ENCODE measurements around the gene ETDB.

DNA sequence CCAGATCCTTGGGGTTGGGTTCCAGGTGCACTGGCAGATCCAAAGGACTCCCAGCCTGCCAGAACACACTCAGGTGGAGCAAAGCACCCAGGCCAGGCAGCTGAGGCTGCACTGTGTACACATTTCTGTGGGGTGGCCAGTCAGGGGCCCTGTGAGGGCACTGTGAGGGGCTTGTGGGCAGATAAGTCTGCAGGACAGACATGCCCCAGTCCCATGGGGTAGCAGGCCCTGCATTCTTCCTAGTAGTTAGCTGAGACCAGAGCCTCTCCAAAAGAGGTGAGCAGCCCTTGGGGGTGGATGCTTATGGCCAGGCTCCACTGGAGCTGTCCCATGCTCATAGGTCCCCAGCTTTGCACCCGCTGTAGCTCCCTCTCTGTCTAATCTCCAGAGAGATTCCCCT, 7.6 kb downstream of the ETDB start:
- TF ChIP-seq, protein P1, sequence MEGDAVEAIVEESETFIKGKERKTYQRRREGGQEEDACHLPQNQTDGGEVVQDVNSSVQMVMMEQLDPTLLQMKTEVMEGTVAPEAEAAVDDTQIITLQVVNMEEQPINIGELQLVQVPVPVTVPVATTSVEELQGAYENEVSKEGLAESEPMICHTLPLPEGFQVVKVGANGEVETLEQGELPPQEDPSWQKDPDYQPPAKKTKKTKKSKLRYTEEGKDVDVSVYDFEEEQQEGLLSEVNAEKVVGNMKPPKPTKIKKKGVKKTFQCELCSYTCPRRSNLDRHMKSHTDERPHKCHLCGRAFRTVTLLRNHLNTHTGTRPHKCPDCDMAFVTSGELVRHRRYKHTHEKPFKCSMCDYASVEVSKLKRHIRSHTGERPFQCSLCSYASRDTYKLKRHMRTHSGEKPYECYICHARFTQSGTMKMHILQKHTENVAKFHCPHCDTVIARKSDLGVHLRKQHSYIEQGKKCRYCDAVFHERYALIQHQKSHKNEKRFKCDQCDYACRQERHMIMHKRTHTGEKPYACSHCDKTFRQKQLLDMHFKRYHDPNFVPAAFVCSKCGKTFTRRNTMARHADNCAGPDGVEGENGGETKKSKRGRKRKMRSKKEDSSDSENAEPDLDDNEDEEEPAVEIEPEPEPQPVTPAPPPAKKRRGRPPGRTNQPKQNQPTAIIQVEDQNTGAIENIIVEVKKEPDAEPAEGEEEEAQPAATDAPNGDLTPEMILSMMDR (IDR thresholded peaks at IDR 0.05; ENCODE audit: insufficient read depth, low read depth, low read length), result no peak
- TF ChIP-seq EZH2 (IDR thresholded peaks at IDR 0.05; ENCODE audit: insufficient read depth, low read length), result no peak
